NCI-H187 treated with DMSO at 0.1 percent for 48 hours (cell line): Measurements from ENCODE around the gene GRM8.
"Not testable (repeated sequence)": the region's sequence is repeated elsewhere in the genome, so short reads cannot be mapped to it uniquely, and the experiment has no call there.

Source experiments
- DNase-seq: peaks from one replicate; lab custom pipeline; 2025; lab: John Stamatoyannopoulos, UW

GRM8 gene

GRCh38 chr7:127029823-127030222 lies 222.9 kb downstream of the GRM8 start:
- no peak for DNase-seq

DNA sequence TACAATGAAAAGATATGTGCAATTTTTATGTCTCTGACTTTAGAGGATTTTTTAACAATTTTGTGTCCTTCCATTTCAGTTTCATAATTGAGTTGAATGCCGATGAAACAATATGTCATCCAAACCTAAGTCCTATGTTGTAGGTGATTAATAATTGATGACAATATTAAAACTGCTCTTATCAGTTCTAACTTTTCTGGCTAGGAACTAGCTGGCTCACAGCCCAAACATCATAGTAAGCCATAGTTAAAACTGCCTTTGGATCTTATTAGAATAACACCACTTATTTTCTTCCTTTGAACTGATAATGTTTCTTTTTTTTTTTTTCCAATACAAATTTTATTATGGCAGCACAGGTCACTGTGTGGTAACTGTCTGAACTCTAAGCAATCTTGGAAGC lies 230.9 kb downstream of the GRM8 start:
- DNase-seq, result no peak

DNA sequence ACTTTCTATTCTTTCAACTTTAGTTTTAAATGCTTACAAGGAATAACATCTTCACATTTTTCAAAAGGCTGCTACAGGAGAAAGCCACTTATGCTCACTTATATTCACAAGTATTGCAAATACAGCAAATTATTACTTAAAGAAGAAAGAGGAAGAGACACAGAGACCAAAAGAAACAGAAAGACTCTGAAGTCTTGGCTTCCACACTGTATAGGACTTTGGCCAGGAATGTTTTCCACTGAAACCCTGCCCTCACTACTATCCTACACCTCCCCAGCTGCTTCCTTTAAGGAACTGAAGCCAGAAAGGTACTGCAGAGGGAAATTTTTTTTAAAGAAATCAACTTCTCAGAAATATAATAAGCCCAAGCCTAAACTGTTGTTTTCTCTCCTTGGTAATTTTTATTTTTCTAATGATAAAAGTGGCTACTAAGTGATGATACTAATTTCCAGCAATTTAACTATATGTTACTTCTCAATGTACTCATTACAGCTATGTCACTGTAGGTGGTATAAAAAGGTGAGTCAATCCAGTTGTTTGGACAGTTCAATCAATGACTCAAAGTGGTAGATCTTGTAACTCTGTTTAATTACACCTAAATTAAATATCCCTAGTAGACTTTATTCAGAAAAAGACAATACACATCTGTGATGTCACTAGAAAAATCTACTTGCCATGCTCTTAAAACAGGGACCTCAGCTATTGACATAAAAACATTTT lies 231.6 kb downstream of the GRM8 start:
- no peak for DNase-seq

DNA sequence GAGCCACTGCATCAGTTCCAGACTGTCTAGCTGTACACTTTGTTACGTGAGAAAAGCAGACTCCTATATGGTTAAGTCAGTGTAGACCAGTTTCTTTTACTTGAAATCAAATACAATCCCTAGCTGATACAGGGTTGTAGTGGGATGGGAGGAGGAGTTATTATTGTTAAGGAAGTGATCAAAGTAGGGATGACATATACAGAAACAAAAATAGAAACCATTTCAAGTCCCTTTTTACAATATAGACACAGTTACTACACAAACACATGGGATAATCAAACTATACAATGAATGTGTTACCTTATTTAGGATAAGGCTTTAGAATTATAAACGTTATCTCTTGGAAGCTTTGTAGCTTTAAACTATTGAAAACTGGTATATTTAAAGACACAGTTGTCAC lies 233.9 kb downstream of the GRM8 start:
- no peak for DNase-seq

- no peak for DNase-seq
Observed at GRCh38 chr7:127017196-127017595, 235.5 kb downstream of the GRM8 start.

DNA sequence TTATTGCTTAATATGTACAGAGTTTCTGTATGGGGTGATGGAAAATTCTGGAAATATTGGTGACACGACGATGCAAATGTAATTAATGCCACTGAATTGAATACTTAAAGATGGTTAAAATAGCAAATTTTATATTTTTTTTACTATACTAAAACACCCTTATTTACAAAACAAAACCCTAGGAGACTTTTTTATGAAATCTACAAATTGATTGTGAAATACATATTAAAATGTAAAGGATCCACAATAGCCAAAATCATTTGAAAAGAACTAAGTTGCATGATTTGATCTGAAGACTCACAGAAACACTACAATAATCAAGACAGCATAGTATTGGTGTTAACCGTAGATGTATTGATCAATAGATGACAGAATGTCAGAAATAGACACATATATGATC lies 252.0 kb downstream of the GRM8 start:
- DNase-seq, result no peak

DNA sequence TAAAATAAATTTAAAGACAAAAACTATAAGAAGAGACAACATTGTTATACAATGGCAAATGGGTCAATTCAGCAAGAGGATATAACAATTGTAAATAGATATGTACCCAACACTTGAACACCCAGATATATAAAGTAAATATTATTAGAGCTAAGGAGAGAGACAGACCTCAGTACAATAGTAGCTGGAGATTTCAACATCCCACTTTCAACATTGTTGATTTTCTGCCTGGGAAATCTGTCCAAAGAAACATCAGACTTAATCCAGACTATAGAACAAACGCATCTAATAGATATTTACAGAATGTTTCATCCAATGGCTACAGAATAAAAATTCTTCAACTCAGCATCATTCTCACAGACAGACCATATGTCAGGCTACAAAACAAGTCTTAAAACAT lies 256.1 kb downstream of the GRM8 start:
- DNase-seq, result no peak

DNA sequence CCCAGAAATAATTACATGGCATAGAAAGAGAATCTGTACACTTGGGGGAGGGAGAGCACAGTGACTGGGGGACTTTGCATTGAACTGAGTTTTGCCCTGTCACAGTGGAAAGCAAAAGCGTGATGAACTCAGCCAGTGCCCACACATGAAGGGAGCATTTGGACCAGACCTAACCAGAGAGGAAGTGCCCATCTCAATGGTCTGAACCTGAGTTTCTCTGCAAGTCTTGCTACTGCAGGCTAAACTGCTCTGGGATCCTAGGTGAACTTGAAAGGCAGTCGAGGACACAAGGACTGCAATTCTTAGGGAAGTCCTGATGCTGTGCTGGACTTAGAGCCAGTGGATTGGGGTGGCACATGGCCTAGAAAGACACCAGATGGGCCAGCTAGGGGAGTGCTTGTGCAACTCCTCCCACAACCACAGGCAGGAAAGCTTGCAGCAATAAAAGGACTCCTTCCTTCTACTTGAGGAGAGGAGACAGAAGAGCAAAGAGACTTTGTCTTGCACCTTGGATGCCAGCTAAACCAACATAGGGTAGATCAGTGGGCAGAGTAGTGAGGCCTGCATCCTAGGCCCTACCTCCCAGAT lies 259.0 kb downstream of the GRM8 start:
- no peak for DNase-seq

DNA sequence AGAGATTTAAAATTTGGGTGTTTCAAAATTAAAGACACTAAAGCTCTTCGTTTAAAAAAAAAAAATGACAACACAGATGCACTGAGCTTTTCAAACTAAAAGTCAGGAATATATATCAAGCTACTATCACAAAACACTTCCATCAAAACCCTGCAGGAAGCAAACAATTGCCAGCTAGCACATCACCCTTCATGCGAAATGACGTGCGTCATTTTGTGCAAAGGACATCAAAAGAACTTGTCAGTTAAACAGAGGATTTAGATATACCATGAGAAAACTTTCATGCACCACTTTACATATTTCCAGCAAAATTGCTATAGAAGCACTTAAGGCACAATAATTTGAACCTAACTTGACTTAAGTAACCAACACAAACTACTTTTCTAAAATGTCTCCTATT lies 264.7 kb downstream of the GRM8 start:
- no peak for DNase-seq

DNA sequence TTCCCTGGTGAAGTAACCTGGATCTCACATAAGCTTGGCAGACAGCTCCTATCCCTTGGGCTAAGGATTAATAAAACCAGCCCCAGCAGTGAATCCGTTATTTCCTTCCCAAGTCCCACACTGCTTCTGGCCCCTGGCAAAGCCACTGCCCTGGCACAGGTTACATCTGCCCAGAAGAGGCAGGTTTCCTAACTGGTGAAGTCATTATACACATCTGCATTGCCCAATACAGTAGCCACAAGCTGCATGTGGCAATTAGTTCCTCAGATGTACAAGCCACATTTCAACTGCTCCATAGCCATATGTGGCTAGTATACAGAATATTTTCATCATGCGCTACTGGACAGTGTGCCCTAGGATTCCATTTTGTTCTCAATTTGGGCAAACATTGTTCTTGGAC lies 273.0 kb downstream of the GRM8 start:
- DNase-seq, result no peak

DNA sequence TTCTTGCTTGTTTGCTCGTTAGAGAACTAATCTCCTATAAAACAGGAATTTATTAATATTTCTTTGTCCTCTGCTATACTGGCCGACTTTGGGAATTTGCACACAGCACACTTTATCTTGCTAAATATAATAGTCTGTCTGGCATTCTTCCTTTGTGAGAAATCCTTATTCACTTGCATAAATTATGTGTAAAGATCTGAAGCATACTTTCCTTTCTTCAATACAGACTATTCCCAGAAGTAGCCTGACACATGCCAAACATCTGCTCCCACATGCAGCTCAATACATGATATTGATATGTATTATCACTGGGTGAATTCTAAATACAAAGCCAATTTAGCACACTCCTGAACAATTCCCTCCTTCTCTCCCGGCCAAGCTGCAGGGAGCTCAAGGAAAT lies 273.9 kb downstream of the GRM8 start:
- no peak for DNase-seq

- DNase-seq, result no peak
Observed at GRCh38 chr7:126973066-126973465, 279.7 kb downstream of the GRM8 start.

- DNase-seq, result no peak
Observed at GRCh38 chr7:126972571-126972970, 280.2 kb downstream of the GRM8 start.

GRCh38 chr7:126959649-126960048 lies 293.1 kb downstream of the GRM8 start:
- DNase-seq, result no peak

DNA sequence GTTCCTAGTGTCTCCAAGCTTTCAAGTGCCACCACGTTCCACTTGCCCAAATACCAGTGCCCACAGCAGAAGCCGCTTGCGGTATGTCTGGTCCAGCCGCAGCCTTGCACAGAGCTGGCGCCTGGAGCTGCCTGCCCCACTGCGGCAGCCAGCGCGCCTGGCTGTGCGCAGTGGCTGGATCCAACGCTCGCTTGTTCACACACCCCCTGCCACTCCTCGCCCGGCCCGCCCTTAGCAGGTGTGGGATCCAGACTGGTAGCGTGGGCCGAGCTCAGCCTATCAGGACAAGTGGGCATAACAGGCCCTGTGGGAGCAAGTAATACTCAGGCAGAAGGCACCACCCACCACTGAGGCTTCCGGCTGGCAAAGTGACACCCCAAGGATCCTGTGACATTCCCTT lies 294.4 kb downstream of the GRM8 start:
- DNase-seq, result no peak

DNA sequence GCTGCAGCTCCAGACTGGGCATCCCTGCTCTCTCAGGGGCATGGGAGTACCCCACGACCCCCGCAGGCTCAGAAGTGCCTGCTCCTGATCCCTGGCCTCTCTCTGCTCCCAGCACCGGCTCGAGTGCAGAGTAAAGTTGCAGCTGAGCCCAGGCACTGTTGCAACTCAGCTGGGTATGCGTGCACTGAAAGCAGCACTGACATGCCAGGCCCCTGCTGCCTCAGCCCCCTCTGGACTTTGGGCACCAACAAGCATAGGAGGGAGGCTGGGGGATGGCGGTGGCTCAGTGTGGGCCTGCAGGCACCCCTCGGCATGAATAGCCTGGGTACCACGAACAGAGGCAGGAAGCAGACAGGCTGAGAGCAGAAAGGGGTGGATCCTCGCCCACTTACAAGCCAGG lies 295.3 kb downstream of the GRM8 start:
- no peak for DNase-seq

DNA sequence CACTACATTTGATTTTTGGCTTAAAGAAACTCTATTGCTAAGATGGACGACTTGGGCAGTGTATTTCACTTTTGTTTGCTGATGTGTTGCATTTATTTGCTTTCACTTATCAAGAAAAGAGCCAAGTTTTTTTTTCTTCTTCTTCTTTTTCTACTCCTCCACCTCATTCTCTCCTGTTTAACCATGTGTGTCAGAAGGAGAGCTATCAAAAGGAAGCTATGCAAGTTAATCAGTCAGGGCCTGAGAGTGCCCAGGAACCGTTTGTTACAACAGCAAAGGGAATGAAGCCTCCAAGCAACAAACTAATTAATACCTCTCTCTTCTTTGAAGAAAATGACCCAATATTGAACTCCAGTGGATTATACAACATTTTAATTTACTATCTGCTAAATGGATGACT lies 299.3 kb downstream of the GRM8 start:
- no peak for DNase-seq

GRCh38 chr7:126948664-126949063 lies 304.1 kb downstream of the GRM8 start:
- no peak for DNase-seq

DNA sequence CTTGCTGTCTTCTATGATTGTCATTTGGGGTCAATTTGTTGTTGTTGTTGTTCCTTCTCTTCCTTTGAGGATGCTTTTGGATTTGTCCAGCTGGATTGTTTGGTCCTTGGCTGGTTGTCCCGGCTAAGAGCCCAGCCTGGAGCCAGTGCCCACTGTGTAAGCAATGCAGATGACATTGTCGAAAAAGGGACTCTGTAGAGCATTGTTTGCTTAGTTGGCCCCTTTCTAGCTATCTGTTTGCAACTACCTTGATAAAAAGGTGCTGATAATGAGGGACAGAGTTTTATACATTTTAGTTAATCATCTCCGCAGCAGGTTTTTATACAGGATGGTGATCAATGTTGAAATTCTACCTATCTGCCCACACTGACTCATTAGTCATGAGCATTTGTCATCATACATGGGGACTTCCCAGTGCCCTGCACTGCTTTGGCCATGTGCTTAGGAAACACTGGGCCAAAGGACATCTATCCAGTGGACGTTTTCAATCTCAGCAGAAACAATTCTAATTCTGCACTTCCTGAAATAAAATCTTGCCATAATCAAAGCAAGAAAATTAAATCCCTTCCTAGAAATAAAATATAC lies 311.9 kb downstream of the GRM8 start:
- no peak for DNase-seq

DNA sequence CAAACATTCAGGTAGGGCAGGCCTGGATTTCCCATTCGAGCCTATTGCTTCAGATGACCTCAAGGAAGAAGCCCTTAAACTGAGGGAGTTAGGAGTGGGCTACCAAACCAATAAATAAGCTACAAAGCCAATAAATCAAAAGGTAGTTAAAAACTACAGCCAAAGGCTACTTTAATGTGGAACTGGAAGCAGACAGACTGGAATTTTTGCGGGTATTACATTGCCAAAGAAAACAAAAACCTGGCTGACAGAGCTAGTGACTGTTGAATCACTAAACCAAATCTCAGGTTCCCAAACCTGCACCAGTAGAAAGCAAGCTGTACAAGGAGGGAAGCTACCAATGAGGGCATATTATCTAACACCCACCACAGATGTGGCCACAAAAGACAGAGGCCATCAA lies 315.6 kb downstream of the GRM8 start:
- no peak for DNase-seq

- no peak for DNase-seq
Observed at GRCh38 chr7:126931581-126931980, 321.2 kb downstream of the GRM8 start.

DNA sequence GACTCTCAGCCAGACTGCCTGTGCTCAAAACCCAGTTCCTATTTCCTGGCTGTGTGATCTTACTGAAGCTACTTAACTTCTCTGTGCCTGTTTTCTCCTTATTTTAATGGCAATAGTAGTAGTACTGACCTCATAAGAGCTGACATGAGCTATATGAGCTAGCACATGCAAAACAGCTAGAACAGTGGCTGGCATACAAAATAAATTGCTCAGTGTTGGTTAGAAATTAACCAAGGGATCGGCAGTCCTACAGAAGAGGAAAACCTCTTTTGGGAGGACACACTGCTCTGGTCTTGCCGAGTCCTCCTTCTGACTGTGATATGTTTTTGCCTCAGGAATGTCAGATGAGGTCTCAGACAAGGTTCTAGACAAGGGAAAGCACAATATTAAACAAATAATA lies 322.6 kb downstream of the GRM8 start:
- DNase-seq, result no peak

- DNase-seq, result no peak
Observed at GRCh38 chr7:126924477-126924876, 328.3 kb downstream of the GRM8 start.

DNA sequence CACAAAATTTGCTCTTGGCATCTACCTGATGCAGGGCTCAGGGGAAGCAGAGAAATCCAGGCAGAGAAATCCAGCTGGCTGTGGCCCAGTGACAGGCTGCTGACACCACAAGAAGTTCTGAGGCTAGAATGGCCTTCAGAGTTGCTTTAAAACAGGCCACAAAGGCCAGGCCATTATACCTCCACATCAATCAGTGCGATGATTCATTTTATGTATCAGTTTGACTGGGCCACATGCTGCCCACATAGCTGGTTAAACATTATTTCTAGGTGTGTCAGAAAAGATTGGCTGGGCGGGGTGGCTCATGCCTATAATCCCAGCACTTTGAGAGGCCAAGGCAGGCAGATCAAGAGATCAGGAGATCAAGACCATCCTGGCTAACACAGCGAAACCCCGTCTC lies 341.1 kb downstream of the GRM8 start:
- not testable (repeated sequence) for DNase-seq
